DOHH2 (cell line): ENCODE data around the gene LSMEM2.

Source experiments
- H3F3A ChIP-seq: fragments of 200-600 bp; sonication (generic), shearing (Covaris generic); 2 replicates; pipeline ENCODE4 v1.6.0; 2016; ENCODE audit warnings: antibody characterized with exemption, mild to moderate bottlenecking; ENCODE audit not compliant: control insufficient read depth, insufficient read depth
- H3K27ac ChIP-seq: fragments of 200-600 bp; sonication (generic); 2 replicates; pipeline ENCODE4 v1.5.1; 2014; ENCODE audit warnings: low read depth, mild to moderate bottlenecking, low read length, moderate library complexity
- H3K27me3 ChIP-seq: fragments of 200-600 bp; sonication (generic); 2 replicates; pipeline ENCODE4 v1.6.1; 2014; ENCODE audit warnings: mild to moderate bottlenecking, low read length, mixed read lengths; ENCODE audit not compliant: control insufficient read depth
- H3K36me3 ChIP-seq: fragments of 200-600 bp; sonication (generic); 2 replicates; pipeline ENCODE4 v1.6.1; 2014; ENCODE audit warnings: mild to moderate bottlenecking, low read length, moderate library complexity, mixed read lengths; ENCODE audit not compliant: control insufficient read depth
- H3K4me1 ChIP-seq: fragments of 200-600 bp; sonication (generic); 2 replicates; pipeline ENCODE4 v1.6.1; 2014; ENCODE audit warnings: mild to moderate bottlenecking, low read length, mixed read lengths; ENCODE audit not compliant: control insufficient read depth
- H3K4me2 ChIP-seq: fragments of 200-600 bp; sonication (generic); 2 replicates; pipeline ENCODE4 v1.6.0; 2014; ENCODE audit warnings: mild to moderate bottlenecking, low read length, moderate library complexity
- H3K4me3 ChIP-seq: fragments of 200-600 bp; sonication (generic); 2 replicates; pipeline ENCODE4 v1.5.1; 2014; ENCODE audit warnings: mild to moderate bottlenecking, low read length, mixed read lengths
- H3K79me2 ChIP-seq: fragments of 200-600 bp; sonication (generic); 2 replicates; pipeline ENCODE4 v1.6.1; 2014; ENCODE audit warnings: mild to moderate bottlenecking, low read length, mixed read lengths; ENCODE audit not compliant: control insufficient read depth
- H3K9me2 ChIP-seq: fragments of 200-600 bp; sonication (generic); replicated peaks from 2 replicates; pipeline ENCODE4 v1.6.1; 2014; ENCODE audit warnings: mild to moderate bottlenecking, low read length, mixed read lengths; ENCODE audit not compliant: control insufficient read depth
- H3K9me3 ChIP-seq: fragments of 200-600 bp; sonication (generic); 2 replicates; pipeline ENCODE4 v1.6.1; 2014; ENCODE audit warnings: antibody characterized with exemption, low read length, mixed read lengths; ENCODE audit not compliant: control insufficient read depth, insufficient read depth
- H4K20me1 ChIP-seq: fragments of 200-600 bp; sonication (generic); 2 replicates; pipeline ENCODE4 v1.6.0; 2014; ENCODE audit warnings: low read depth, mild to moderate bottlenecking, antibody characterized with exemption, low read length, moderate library complexity; ENCODE audit not compliant: control insufficient read depth, insufficient read depth
- EZH2phosphoT487 ChIP-seq: fragments of 200-600 bp; sonication (generic); IDR thresholded peaks from 2 replicates; pipeline ENCODE4 v1.6.1; 2017; ENCODE audit warnings: borderline replicate concordance, mild to moderate bottlenecking, antibody characterized with exemption, low read length, moderate library complexity, mixed read lengths
- TF ChIP-seq, protein P1 (sequence below): fragments of 200-600 bp; sonication (generic); IDR thresholded peaks from one replicate; pipeline ENCODE4 v1.5.1; 2014; ENCODE audit warnings: antibody characterized with exemption, mild to moderate bottlenecking, low read depth, low read length; ENCODE audit not compliant: poor library complexity, severe bottlenecking

The LSMEM2 gene

DNA sequence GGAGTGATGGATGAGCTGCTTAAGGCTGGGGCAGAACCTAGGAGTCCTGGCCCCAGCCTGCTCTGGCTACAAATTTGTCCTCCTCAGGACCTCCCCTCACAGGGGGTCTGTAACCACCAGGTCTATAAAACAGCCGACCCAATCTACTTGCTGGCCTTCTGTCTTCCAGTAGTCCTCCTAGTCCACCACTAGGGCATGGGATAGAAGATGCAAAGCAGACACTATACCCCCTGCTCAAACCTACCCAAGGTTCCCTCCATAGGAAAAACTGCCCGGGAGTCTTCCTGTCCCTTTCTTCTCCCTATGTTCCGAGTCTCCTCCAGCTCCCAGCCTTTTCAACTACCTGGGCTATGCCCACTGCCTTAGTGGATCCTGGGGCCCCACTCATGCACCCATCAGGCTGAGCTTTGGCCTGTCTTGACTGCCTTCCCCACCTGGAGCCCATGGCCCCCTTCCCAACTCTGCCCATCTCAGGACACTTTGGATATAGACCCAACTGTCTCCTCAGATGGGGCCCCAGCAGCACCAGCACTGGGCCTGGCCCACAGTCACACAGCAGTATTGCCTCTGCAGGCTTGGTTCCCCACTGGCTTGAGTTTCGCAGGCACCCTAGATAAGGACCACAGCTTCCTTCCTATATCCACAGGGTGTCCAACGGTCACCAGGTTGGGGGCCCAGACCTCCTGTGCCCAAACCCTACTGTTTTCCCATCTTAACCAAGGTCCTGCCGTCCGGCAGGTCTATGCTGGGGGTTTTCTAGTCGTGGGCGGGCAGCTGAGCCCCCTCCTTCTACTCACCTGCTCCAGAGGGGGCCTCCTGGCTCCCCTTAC, 19.2 kb downstream of the LSMEM2 start:
- peaks cover 4% of the 10 kb centered on the region; the same call in 1 of the 2 replicates for H3F3A ChIP-seq
- H3K4me3 ChIP-seq, result peak overlapping the region; percentile 98
- no peaks in the 10 kb centered on the region for H3K27me3 ChIP-seq
- H3K27ac ChIP-seq, result no peak overlapping the region
- peak overlapping the region; percentile 98 for H3K4me2 ChIP-seq
- no peaks in the 10 kb centered on the region for H3K9me2 ChIP-seq
- no peak for TF ChIP-seq EZH2phosphoT487
- TF ChIP-seq, protein P1, sequence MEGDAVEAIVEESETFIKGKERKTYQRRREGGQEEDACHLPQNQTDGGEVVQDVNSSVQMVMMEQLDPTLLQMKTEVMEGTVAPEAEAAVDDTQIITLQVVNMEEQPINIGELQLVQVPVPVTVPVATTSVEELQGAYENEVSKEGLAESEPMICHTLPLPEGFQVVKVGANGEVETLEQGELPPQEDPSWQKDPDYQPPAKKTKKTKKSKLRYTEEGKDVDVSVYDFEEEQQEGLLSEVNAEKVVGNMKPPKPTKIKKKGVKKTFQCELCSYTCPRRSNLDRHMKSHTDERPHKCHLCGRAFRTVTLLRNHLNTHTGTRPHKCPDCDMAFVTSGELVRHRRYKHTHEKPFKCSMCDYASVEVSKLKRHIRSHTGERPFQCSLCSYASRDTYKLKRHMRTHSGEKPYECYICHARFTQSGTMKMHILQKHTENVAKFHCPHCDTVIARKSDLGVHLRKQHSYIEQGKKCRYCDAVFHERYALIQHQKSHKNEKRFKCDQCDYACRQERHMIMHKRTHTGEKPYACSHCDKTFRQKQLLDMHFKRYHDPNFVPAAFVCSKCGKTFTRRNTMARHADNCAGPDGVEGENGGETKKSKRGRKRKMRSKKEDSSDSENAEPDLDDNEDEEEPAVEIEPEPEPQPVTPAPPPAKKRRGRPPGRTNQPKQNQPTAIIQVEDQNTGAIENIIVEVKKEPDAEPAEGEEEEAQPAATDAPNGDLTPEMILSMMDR, result no peak
- H3K4me1 ChIP-seq, result peaks cover 21% of the 10 kb centered on the region
- H3K36me3 ChIP-seq, result no peaks in the 10 kb centered on the region
- no peaks in the 10 kb centered on the region for H4K20me1 ChIP-seq
- H3K9me3 ChIP-seq, result no peaks in the 10 kb centered on the region
- H3K79me2 ChIP-seq, result 0 out of 2 replicates have a peak, but pooled peaks cover 3% of the 10 kb centered on the region

DNA sequence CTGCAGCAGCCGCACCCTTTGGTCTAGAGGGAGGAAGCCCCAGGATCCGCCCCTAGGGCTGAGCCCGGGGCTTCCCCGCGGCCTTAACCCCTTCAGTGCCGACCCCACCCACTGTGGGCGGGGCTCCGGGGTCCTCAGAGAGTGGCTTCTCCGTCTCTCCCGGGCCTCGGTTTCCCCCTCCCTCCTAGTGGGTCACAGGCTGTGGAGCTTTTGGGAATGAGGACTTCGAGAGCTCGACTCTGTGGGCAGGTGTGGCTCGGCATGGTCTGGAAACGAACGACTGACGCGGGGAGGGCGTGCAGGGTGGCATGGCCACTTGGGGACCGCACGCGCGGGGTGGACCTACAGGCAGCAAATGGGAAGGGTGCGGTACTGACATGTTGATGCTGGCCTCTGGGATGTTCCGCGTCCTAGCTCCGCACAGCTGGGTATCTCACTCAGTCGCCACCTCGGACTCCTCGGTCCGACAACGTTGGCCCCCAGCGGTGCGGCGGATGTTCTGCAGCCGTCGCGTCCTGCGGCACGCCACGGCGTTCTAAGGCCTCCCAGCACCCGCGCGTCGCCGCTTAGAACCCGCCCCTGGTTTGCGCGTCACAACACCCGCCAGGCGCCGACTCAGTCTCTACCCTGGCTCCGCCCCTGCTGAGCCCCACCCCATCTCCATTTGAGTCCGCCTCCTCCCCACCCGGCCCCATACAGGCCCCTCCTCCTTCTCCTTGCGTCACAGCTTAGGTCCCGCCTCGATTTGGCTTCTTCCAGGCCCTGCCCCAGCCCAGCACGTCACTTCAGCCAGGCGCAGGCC, 20.1 kb downstream of the LSMEM2 start, which contains the start of the genes HYAL3 and NAA80:
HYAL3 (minus strand) TSS at position 570 of the 802 bp plus-strand sequence. CDS start 3,803 bp downstream, outside the sequence.
NAA80 (minus strand) TSS at position 570 of the 802 bp plus-strand sequence. CDS start 1,942 bp downstream, outside the sequence.
- no peaks in the 10 kb centered on the region for H3K36me3 ChIP-seq
- H3K4me2 ChIP-seq, result peak within 1 kb of the TSS; percentile 98
- no peaks in the 10 kb centered on the region for H4K20me1 ChIP-seq
- H3K4me1 ChIP-seq, result peaks cover 17% of the 10 kb centered on the region
- no peaks in the 10 kb centered on the region for H3K9me2 ChIP-seq
- H3K79me2 ChIP-seq, result 0 out of 2 replicates have a peak, but pooled peaks cover 3% of the 10 kb centered on the region
- peak within 1 kb of the TSS; percentile 98 for H3K4me3 ChIP-seq
- peaks cover 4% of the 10 kb centered on the region; the same call in 1 of the 2 replicates for H3F3A ChIP-seq
- H3K27ac ChIP-seq, result peak within 1 kb of the TSS; percentile 66
- TF ChIP-seq, protein P1, result peak; percentile 74
- TF ChIP-seq EZH2phosphoT487, result no peak
- H3K9me3 ChIP-seq, result no peaks in the 10 kb centered on the region
- H3K27me3 ChIP-seq, result no peaks in the 10 kb centered on the region

DNA sequence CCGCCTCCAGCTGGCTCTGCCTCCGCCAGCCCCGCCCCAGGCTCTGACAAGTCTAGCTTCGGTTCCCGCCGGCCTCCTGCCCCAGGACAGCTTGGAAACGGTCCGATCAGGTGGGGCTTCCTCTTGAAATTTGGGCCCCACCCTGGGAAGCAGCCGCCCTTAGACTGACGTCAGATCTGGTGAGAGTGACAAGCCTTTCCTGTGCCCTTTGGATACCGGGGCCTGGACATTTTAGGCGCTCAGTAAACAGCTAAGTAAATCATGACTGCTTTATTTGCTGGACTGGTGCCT, 20.7 kb downstream of the LSMEM2 start:
- H3K36me3 ChIP-seq, result no peaks in the 10 kb centered on the region
- 0 out of 2 replicates have a peak, but pooled peaks cover 3% of the 10 kb centered on the region for H3K79me2 ChIP-seq
- H4K20me1 ChIP-seq, result no peaks in the 10 kb centered on the region
- peaks cover 4% of the 10 kb centered on the region; the same call in 1 of the 2 replicates for H3F3A ChIP-seq
- peak overlapping the region; percentile 98 for H3K4me2 ChIP-seq
- H3K9me3 ChIP-seq, result no peaks in the 10 kb centered on the region
- no peaks in the 10 kb centered on the region for H3K9me2 ChIP-seq
- H3K4me3 ChIP-seq, result peak overlapping the region; percentile 98
- H3K27me3 ChIP-seq, result no peaks in the 10 kb centered on the region
- H3K27ac ChIP-seq, result peak overlapping the region; percentile 20
- TF ChIP-seq EZH2phosphoT487, result no peak
- TF ChIP-seq, protein P1, result no peak
- peaks cover 19% of the 10 kb centered on the region for H3K4me1 ChIP-seq
